KOPT-K1 (cell line): Measurements from ENCODE around the gene HOXA1.
"Not testable (repeated sequence)": the region's sequence is repeated elsewhere in the genome, so short reads cannot be mapped to it uniquely, and the experiment has no call there.

Experiments used
- H3K27ac ChIP-seq: fragments of 200-600 bp; sonication (generic); 2 replicates; pipeline ENCODE4 v1.5.1; 2016; ENCODE audit warnings: antibody characterized with exemption, mild to moderate bottlenecking, low read depth, low read length; ENCODE audit not compliant: poor library complexity, severe bottlenecking
- H3K36me3 ChIP-seq: fragments of 200-600 bp; sonication (generic); 2 replicates; pipeline ENCODE4 v1.5.1; 2017; ENCODE audit warnings: antibody characterized with exemption, mild to moderate bottlenecking, low read length, moderate library complexity; ENCODE audit not compliant: insufficient read depth
- H3K9me3 ChIP-seq: fragments of 200-600 bp; sonication (generic); 2 replicates; pipeline ENCODE4 v1.5.1; 2017; ENCODE audit warnings: antibody characterized with exemption, low read length, mild to moderate bottlenecking; ENCODE audit not compliant: insufficient read depth, poor library complexity, severe bottlenecking

HOXA1 gene

DNA sequence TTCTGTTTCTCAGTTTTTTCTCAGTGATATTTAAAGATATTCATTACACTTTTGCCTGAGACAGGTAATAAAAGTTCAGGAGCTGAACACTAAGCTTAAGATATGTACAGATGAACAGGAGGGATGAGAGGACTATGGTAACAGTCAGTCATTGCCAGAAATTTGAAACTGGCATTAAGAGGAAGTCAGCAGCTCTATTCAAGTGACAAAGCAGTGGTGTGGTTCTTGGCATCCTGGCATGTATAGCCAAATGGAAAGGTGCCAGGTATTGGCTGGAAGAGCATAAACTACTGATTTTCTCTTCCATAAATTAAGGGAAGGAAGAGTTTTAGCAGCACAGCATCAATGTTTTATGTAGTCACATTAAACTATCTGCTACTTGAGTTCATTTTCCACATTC, 22.7 kb downstream of the HOXA1 start:
- no peak overlapping the region for H3K27ac ChIP-seq
- no peaks in the 10 kb centered on the region for H3K9me3 ChIP-seq
- H3K36me3 ChIP-seq = no peaks in the 10 kb centered on the region

DNA sequence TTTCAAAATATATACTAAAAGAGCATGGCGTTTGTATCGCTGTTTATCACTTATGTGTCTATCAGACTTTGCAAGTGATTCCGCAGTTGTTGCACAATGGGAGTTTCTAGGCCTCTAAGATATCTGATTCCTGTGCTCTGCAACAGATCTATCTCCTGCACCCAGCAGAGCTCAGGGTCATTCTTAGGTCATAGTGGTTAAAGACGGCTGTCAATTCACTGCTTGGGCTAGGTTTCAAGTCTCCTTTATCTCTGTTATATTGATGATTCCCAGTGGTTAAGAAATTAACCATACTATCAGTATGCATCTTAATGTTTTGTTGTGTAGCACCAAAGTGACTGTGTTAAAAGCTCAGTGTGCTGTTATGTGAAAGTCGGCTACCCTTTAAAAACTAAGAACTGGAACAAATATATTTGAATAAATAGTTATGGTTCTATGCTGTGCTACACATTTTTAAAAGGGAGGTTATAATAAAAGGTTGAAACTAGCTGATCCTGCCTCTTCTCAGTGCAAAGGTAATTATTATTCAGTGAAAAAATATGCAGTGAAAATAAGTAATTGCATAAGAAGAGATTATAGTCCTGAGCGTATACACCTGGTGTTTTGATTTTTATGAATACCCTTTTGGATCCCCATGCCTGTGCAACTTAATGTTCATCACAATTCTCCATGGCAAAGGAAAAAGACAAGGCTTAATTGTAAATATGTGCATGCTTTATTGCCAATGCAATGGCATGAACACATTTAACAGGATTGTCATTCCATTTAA, 24.0 kb downstream of the HOXA1 start:
- no peaks in the 10 kb centered on the region for H3K36me3 ChIP-seq
- H3K9me3 ChIP-seq = no peaks in the 10 kb centered on the region
- no peak overlapping the region for H3K27ac ChIP-seq

DNA sequence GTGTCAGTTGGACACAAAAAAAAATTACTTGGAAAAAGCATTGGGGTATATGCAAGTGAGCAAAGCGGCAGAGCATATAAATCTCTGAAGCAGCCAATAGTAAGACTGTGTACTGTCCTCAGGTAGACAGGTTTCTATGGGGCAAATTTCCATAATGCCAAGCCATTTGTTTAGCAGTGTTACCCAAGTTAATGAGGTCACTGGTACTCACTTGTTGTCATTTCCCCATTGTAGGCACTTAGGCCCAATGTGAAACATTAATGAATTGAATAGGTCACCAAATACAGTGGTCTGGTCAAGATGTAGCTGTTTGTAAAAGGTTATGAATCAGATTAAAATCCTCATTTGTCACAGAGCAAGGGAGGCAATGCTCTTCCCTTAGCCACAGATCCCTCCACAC, 27.5 kb downstream of the HOXA1 start:
- Histone ChIP-seq H3K36me3 (no peaks in the 10 kb centered on the region), H3K27ac (no peak overlapping the region), H3K9me3 (no peaks in the 10 kb centered on the region)

DNA sequence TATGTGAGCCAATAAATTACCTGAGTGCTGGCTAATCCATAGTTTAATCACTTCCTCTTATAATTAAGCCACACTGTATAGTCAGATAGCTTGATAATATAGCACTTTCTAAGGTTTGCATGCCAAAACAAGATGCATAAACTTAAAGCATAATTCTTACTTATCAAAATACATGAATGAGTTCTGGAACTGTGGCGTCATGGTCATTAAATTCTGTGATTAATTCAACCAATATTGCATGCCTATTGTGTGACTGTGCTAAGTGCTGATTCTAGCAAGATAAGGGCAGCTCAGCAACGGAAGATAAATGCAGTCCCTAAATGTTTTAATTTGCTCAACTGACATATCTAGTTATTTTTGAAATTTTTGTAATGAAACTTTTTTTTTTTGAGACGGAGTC, 29.7 kb downstream of the HOXA1 start:
- Histone ChIP-seq H3K36me3 (no peaks in the 10 kb centered on the region), H3K27ac (no peak overlapping the region), H3K9me3 (no peaks in the 10 kb centered on the region)

DNA sequence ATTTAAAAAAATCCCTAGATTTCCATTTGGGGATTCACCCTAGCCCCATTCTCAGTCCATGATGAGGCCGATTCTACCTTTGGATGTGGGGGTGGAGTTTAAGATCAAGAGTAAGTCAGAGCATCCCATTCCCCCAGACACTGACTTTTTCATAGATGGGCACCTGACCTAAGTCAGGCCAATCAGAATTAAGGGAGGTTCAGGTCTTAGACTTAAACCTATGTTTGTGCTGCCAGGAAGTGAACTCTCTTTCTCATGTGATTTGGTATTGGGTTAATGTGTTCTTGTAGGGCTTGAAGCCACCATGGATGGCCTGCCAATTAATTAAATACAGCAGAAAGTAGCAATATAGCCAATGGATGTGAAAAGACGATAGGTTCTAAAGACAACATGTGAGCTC, 30.1 kb downstream of the HOXA1 start:
- no peaks in the 10 kb centered on the region for H3K36me3 ChIP-seq
- H3K27ac ChIP-seq = no peak overlapping the region
- no peaks in the 10 kb centered on the region for H3K9me3 ChIP-seq

DNA sequence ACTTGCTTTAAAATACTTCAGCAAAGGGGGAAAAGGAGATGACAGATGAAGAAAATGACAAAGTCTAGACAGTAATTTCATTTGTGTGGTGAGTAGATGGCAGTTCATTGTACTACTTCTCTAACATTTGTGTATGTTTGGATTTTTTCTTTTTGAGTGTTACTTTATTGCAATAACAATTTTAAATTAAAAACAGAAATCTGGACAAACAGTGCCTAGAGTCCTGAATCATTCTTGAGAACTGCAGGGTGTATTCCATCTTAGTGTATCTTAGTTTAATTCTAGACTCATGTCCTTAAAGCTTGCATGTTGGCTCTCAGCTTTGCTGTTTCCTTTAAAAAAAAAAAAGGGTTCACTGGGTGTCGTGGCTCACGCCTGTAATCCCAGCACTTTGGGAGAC, 31.1 kb downstream of the HOXA1 start:
- no peaks in the 10 kb centered on the region for H3K9me3 ChIP-seq
- no peak overlapping the region for H3K27ac ChIP-seq
- H3K36me3 ChIP-seq = no peaks in the 10 kb centered on the region

DNA sequence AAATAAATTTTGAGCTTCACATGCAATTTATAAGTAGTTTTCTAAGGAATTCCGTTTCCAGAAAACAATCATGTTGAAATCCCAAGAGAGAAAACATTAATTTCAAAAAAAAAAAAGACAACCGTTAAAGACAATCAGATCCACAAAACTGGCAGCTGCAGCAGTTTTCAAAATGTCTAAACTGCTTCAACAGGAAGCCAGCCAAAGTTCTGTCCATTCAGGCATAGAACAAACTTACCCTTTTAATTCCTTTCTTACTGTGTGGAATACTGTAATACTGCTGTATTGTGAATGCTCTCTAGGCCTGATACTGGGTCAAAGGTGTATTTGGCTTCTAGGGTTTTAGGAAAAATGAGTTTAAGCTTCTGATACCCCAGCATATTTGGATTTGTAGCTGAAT, 31.6 kb downstream of the HOXA1 start:
- Histone ChIP-seq H3K36me3 (no peaks in the 10 kb centered on the region), H3K27ac (no peak overlapping the region), H3K9me3 (no peaks in the 10 kb centered on the region)

DNA sequence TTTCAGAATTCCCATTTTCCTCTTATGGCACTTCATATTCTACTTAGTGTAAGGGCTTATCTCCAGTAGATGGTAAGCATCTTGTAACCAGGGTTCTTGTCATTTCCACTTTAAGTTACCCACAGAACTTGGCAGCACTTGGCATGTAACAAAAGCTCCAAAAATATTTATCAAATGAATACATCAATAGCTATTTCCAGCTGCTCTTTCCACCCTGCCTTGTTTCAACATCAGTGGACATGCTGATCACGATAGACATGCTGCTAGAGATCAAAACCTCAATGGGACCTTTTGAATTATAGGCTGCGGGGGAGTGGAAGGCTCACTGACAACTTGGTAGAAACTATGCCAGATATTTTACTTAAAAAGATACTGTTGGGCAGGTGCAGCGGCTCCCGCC, 32.9 kb downstream of the HOXA1 start:
- H3K27ac ChIP-seq = no peak overlapping the region
- no peaks in the 10 kb centered on the region for H3K9me3 ChIP-seq

DNA sequence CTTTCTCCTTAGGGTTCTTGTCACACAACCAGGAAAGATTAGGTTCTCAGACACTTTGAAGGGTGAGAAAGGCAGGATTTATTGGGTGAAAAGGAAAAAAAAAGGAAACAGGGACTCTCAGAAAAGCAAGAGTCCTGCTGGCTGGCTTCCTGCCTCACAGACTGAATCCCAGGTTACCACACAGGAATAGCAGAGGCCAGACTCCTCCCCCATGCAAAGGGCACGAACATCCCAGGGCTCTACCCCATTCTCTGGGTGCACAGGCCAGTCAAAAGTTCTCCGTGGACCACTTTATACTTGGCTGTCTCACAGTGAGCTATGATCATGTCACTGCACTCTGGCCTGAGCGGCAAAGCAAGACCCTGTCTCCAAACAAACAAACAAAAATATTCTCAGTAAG, 42.6 kb downstream of the HOXA1 start:
- Histone ChIP-seq H3K27ac (no peak overlapping the region), H3K36me3 (no peaks in the 10 kb centered on the region), H3K9me3 (no peaks in the 10 kb centered on the region)

More for the DNA sequence above, 32.9 kb downstream of the HOXA1 start:
- no peaks in the 10 kb centered on the region for H3K36me3 ChIP-seq

DNA sequence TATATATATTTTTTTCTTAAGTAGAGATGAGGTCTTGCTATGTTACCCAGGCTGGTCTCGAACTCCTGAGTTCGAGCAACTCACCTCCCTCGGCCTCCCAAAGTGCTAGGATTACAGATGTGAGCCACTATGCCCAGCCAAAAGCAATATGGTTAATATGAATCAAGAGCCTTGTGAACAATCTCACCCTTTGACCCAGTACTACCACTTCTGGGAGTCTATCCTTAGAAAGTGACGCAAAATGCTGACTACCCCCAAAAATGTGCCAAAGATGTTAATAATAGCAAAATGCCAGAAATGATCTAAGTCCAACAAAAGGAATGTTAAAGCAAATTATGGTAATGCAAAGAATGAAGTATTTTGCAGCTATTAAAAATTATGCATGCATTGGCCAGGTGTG, 44.3 kb downstream of the HOXA1 start:
- Histone ChIP-seq H3K36me3 (no peaks in the 10 kb centered on the region), H3K27ac (no peak overlapping the region), H3K9me3 (no peaks in the 10 kb centered on the region)

DNA sequence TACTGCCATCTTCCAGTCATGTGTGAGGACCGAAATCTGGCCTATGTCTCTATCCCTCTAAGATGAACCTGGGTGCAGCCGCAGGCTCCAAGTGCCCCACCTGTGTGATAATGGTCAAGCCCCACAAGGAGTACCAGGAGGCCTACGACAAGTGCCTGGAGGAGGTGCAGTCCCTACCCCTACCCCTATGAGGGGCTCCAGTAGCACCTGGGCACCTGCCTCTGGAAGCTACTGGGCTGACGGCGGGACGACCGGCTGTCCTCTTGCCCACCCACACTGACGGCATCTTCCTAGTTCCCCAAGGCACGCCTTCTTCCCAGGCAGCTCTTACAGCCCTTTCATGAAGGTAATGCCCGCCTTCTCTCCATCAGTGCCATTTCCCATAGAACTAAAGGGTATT, 47.4 kb downstream of the HOXA1 start:
- H3K36me3 ChIP-seq = no peaks in the 10 kb centered on the region
- H3K27ac ChIP-seq = no peak overlapping the region
- no peaks in the 10 kb centered on the region for H3K9me3 ChIP-seq

DNA sequence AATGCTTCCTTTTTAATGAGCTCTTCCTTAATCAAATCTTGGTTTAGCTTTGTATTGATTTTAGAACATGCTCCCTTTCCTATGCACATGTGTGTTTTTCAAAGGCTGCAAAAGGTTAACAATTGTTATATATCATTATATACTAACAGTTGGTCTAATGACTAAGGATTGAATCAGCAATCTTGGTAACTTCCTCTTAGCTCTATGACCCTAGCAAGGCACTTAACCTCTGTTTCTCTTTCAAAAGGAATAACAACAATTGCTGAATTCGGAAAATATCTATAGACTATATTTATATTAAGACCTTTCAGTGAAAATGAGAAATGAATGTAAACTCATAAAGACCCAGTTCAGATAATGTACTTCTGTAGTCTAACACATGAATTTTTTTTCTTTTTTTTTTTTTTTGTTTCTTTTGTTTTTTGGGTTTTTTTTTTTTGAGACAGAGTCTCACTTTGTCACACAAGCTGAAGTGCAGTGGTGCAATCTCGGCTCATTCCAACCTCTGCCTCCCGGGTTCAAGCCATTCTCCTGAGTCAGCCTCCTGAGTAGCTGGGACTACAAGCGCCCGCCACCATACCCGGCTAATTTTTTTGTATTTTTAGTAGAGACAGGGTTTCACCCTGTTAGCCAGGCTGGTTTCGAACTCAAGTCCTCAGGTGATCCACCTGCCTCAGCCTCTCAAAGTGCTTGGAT, 48.8 kb downstream of the HOXA1 start:
- Histone ChIP-seq H3K27ac (no peak overlapping the region), H3K36me3 (no peaks in the 10 kb centered on the region), H3K9me3 (no peaks in the 10 kb centered on the region)

DNA sequence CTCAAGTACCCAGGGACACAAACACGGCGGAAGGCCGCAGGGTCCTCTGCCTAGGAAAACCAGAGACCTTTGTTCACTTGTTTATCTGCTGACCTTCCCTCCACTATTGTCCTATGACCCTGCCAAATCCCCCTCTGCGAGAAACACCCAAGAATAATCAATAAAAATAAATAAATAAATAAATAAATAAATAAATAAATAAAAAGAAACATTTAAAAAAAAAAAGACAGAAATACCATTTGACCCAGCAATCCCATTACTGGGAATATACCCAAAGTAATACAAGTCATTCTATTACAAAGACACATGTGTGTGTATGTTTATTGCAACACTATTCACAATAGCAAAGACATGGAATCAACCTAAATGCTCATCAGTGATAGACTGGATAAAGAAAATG, 49.8 kb downstream of the HOXA1 start:
- not testable (repeated sequence) for H3K27ac ChIP-seq, H3K9me3 ChIP-seq, H3K36me3 ChIP-seq

DNA sequence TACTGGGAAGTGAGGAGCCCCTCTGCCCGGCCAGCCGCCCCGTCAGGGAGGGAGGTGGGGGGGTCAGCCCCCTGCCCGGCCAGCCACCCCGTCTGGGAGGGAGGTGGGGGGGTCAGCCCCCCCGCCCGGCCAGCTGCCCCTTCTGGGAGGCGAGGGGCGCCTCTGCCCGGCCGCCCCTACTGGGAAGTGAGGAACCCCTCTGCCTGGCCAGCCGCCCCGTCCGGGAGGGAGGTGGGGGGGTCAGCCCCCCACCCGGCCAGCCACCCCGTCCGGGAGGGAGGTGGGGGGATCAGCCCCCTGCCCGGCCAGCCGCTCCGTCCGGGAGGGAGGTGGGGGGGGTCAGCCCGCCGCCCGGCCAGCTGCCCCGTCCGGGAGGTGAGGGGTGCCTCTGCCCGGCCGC, 50.7 kb downstream of the HOXA1 start:
- not testable (repeated sequence) for H3K27ac ChIP-seq, H3K9me3 ChIP-seq, H3K36me3 ChIP-seq
